ENCODE measurements around the gene SMC3. TPM values are rescaled to one million over a fixed set of nuclear protein-coding genes. Genes with fewer than 3 reads are reported as not detected.

The SMC3 gene
- total RNA-seq, 6 donors from 2014 or later: 13.7 to 45.9 (median 23.0) TPM

DNA sequence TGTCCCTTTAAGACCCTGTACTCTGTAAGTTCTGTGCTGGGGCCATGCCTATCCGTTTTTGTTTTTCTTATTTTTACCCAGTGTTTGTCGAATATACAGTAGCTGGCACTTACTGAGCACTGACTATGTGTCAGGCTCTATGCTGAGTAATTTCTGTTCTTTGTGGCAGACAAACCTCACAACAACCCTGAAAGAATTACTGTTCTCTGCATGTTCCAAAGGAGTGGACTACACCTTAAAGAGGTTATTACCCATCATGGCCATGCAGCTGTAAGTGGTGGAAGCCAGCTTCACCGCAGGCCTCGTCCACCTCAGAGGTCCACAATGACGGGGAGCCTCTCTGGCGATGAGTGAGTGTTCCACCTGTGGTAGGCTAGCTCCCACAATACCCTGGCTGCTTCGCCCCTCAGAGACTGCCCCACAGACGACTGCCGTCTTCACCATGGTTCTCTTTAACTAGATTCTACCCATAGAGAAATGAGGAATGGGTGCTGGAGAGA lies 46.6 kb downstream of the SMC3 start:
- DNase-seq (no peak), ATAC-seq (ENCODE audit: low FRiP score in 2 of 2) (no peak)
- TF ChIP-seq POLR2AphosphoS5 (IDR thresholded peaks at IDR 0.05): no peak
- H3K4me1 ChIP-seq: peaks cover 0 to 3% (median 0%) of the 10 kb centered on the region in 4 donors
- H3K27ac ChIP-seq: no peak overlapping the region
- no peak overlapping the region for H3K4me3 ChIP-seq
- H3K36me3 ChIP-seq: no peaks in the 10 kb centered on the region
- no peaks in the 10 kb centered on the region for H3K27me3 ChIP-seq
- no peaks in the 10 kb centered on the region for H3K9me3 ChIP-seq
- 87% methylated on average over 7 to 9 of the region's 9 CpGs for WGBS, 2 donors

DNA sequence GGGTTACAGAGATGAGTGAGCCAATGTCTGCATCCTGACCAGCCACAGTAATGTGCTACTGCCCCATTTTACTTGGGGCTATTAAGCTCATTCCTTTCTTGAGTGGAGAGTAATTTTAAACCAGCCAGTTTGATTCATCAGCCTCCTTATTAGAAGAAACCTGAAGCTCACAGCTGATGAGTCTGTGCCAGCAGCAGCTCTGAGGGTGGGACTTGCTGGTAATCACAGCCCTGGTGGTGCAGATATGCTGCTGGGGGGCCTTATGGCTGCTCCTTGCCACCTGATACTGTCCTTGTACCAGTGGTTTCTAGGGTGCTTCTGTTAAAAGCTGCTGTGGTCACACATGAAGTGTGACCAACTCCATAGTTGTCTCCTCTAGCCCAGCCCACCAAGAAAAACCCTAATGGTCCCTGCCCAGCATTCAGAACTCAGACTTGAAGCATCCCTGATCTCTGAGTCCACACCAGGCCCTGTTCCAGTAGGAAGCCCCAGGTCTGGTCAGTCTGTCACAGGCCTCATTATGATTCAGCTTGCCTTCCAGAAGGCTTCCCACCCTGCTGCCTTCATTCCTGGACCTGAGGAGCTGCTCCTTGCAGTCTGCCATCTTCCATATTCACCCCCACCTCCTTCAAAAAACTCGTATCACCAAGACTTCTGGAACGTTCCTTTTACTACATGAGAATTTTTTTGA lies 47.7 kb downstream of the SMC3 start:
- DNase-seq: no peak
- no peak overlapping the region for H3K4me3 ChIP-seq
- H3K27ac ChIP-seq: no peak overlapping the region
- no peaks in the 10 kb centered on the region for H3K27me3 ChIP-seq
- no peak for ATAC-seq (ENCODE audit: low FRiP score in 2 of 2)
- WGBS, 2 donors: 63 to 64% methylated on average over 2 of the region's 2 CpGs
- no peaks in the 10 kb centered on the region for H3K36me3 ChIP-seq
- no peaks in the 10 kb centered on the region for H3K9me3 ChIP-seq
- TF ChIP-seq EP300 (IDR thresholded peaks at IDR 0.05) (no peak), POLR2AphosphoS5 (IDR thresholded peaks at IDR 0.05) (no peak), POLR2A (IDR thresholded peaks at IDR 0.05) (no peak)
- TF ChIP-seq, protein P1, sequence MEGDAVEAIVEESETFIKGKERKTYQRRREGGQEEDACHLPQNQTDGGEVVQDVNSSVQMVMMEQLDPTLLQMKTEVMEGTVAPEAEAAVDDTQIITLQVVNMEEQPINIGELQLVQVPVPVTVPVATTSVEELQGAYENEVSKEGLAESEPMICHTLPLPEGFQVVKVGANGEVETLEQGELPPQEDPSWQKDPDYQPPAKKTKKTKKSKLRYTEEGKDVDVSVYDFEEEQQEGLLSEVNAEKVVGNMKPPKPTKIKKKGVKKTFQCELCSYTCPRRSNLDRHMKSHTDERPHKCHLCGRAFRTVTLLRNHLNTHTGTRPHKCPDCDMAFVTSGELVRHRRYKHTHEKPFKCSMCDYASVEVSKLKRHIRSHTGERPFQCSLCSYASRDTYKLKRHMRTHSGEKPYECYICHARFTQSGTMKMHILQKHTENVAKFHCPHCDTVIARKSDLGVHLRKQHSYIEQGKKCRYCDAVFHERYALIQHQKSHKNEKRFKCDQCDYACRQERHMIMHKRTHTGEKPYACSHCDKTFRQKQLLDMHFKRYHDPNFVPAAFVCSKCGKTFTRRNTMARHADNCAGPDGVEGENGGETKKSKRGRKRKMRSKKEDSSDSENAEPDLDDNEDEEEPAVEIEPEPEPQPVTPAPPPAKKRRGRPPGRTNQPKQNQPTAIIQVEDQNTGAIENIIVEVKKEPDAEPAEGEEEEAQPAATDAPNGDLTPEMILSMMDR (IDR thresholded peaks at IDR 0.05): no peak
- H3K4me1 ChIP-seq: peaks cover 0 to under 1% (median 0%) of the 10 kb centered on the region in 4 donors

- H3K4me3 ChIP-seq: no peak overlapping the region
- 90 to 98% methylated on average over 5 of the region's 5 CpGs for WGBS, 2 donors
- no peak for DNase-seq
- TF ChIP-seq, protein P1 (IDR thresholded peaks at IDR 0.05): no peak
- TF ChIP-seq EP300 (IDR thresholded peaks at IDR 0.05) (no peak), POLR2AphosphoS5 (IDR thresholded peaks at IDR 0.05) (no peak)
- H3K27me3 ChIP-seq: no peaks in the 10 kb centered on the region
- no peaks in the 10 kb centered on the region for H3K9me3 ChIP-seq
- no peaks in the 10 kb centered on the region for H3K4me1 ChIP-seq
- ATAC-seq (ENCODE audit: low FRiP score in 2 of 2): no peak
- no peak overlapping the region for H3K27ac ChIP-seq
- no peaks in the 10 kb centered on the region for H3K36me3 ChIP-seq
Measured at GRCh38 chr10:110616493-110617033, 49.1 kb downstream of the SMC3 start.

GRCh38 chr10:110617425-110618229 lies 50.1 kb downstream of the SMC3 start:
- Histone ChIP-seq H3K27ac (no peak overlapping the region), H3K9me3 (no peaks in the 10 kb centered on the region), H3K27me3 (no peaks in the 10 kb centered on the region), H3K4me3 (no peak overlapping the region), H3K36me3 (no peaks in the 10 kb centered on the region), H3K4me1 (no peaks in the 10 kb centered on the region)
- WGBS, 2 donors: 93 to 95% methylated on average over 7 of the region's 7 CpGs
- ATAC-seq (ENCODE audit: low FRiP score in 2 of 2) (no peak), DNase-seq (no peak)
- no peak for TF ChIP-seq POLR2A (IDR thresholded peaks at IDR 0.05)
- TF ChIP-seq POLR2AphosphoS5 (IDR thresholded peaks at IDR 0.05): no peak

DNA sequence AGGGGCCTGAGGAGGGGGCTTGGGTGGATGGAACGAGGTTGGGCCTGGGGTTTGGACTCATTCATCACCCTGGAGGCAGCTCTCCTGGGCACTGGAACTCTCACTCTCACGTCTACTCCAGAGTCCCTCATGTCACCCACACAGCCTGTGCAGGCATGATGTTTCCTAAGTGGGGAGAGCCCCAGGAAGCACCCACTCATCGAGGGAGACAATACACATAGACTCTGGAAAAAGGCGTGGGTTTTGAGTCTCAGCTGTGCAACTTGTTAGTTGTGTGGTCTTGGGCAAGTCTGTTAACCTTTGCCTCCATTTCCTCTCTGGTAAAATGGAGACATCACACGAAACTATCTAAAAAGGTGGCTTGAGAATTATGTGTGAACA lies 50.7 kb downstream of the SMC3 start:
- no peaks in the 10 kb centered on the region for H3K27me3 ChIP-seq
- DNase-seq: no peak
- H3K4me3 ChIP-seq: no peak overlapping the region
- ATAC-seq (ENCODE audit: low FRiP score in 2 of 2): no peak
- H3K4me1 ChIP-seq: no peaks in the 10 kb centered on the region
- no peak overlapping the region for H3K27ac ChIP-seq
- TF ChIP-seq POLR2AphosphoS5 (IDR thresholded peaks at IDR 0.05) (no peak), EP300 (IDR thresholded peaks at IDR 0.05) (no peak), POLR2A (IDR thresholded peaks at IDR 0.05) (no peak)
- TF ChIP-seq, protein P1 (IDR thresholded peaks at IDR 0.05): no peak
- H3K36me3 ChIP-seq: no peaks in the 10 kb centered on the region
- no peaks in the 10 kb centered on the region for H3K9me3 ChIP-seq
- 74 to 78% methylated on average over 5 of the region's 5 CpGs for WGBS, 2 donors
